Measurements from ENCODE around the gene KRT83. TPM values are rescaled to one million over a fixed set of nuclear protein-coding genes. Genes with fewer than 3 reads are reported as not detected.

KRT83 gene
- not detected for total RNA-seq
- not detected for polyA plus RNA-seq

GRCh38 chr12:52320784-52321400 is at the start of gene KRT83:
Gene KRT83 (minus strand): TSS chr12:52321398. CDS start chr12:52321335, 63 bp downstream.
- Histone ChIP-seq H3K9me3 (no peaks in the 10 kb centered on the region), H3K36me3 (no peaks in the 10 kb centered on the region), H3K4me3 (no peak within 1 kb of the TSS), H3K4me1 (no peaks in the 10 kb centered on the region), H3K27ac (no peak within 1 kb of the TSS), H3K27me3 (no peaks in the 10 kb centered on the region)
- intact Hi-C loops (cut with DNase I), result loop anchor here in 1 of 3 donors (5.0 kb wide), 1 partner anchor 164 kb away; no protein-coding TSS in a partner anchor
- FAIRE-seq (no peak), DNase-seq (no peak), ATAC-seq (no peak)
- TF ChIP-seq, protein P1, sequence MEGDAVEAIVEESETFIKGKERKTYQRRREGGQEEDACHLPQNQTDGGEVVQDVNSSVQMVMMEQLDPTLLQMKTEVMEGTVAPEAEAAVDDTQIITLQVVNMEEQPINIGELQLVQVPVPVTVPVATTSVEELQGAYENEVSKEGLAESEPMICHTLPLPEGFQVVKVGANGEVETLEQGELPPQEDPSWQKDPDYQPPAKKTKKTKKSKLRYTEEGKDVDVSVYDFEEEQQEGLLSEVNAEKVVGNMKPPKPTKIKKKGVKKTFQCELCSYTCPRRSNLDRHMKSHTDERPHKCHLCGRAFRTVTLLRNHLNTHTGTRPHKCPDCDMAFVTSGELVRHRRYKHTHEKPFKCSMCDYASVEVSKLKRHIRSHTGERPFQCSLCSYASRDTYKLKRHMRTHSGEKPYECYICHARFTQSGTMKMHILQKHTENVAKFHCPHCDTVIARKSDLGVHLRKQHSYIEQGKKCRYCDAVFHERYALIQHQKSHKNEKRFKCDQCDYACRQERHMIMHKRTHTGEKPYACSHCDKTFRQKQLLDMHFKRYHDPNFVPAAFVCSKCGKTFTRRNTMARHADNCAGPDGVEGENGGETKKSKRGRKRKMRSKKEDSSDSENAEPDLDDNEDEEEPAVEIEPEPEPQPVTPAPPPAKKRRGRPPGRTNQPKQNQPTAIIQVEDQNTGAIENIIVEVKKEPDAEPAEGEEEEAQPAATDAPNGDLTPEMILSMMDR (IDR thresholded peaks at IDR 0.05), result no peak
- 68 to 72% methylated on average over 30 to 35 of the region's 35 CpGs for WGBS, 2 donors

GRCh38 chr12:52369809-52370208 is 48.6 kb upstream of the KRT83 start:
- no peak overlapping the region for H3K27ac ChIP-seq
- intact Hi-C loops (cut with DNase I), result loop anchor here in 2 of 3 donors (5.0 to 10.0 kb wide), 2 partner anchors 495 to 497 kb away; no protein-coding TSS in a partner anchor
- TF ChIP-seq, protein P1 (IDR thresholded peaks at IDR 0.05), result no peak
- H3K36me3 ChIP-seq, result no peaks in the 10 kb centered on the region
- ATAC-seq (no peak), DNase-seq (no peak), FAIRE-seq (no peak)
- WGBS, 2 donors, result 66 to 76% methylated on average over 6 of the region's 6 CpGs
- H3K4me1 ChIP-seq, result no peaks in the 10 kb centered on the region
- no peak overlapping the region for H3K4me3 ChIP-seq
- no peaks in the 10 kb centered on the region for H3K9me3 ChIP-seq
- no peaks in the 10 kb centered on the region for H3K27me3 ChIP-seq

DNA sequence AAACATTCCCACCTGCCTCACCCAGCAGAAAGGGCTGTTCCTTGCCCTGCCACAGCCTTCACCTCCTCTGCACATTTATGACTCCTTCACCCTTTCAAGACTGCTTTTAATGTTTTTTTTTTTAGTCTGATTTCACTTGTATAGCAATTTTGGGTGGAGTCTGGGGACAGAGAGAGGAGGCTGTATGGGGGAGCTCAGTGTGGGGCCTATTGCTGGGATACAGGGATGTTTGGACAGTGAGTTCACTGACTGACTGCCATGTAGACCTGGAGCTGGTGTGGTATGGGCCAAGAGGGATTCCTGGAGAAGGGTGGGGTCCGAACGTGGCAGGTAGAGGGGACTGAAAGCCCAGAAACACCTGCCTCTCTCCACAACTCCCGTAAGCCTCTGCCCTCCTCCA is 48.0 kb upstream of the KRT83 start:
- no peaks in the 10 kb centered on the region for H3K27me3 ChIP-seq
- H3K36me3 ChIP-seq, result no peaks in the 10 kb centered on the region
- H3K27ac ChIP-seq, result no peak overlapping the region
- no peaks in the 10 kb centered on the region for H3K4me1 ChIP-seq
- TF ChIP-seq, protein P1 (IDR thresholded peaks at IDR 0.05), result no peak
- 63 to 72% methylated on average over 3 of the region's 3 CpGs for WGBS, 2 donors
- ATAC-seq (no peak), FAIRE-seq (no peak), DNase-seq (no peak)
- intact Hi-C loops (cut with DNase I), result no loop called here
- no peak overlapping the region for H3K4me3 ChIP-seq
- no peaks in the 10 kb centered on the region for H3K9me3 ChIP-seq

DNA sequence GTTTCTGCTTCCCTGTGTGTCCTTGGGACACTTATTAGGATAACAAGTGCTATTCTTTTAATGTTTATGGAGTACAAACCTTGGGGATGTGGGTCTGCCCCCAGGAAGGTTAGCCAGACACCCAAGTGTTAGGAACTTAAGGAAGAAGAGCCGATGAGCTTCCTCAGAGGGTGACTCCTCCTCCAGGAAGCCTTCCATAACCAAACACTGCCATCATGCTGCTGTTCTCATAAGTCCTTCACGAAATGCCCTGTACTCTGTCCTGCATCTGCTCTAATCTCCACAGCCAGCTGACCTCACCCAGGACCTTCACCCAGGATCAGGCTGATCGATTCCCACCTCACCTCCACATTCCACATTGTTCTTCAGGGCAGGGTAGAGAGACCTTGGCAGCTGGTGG is 47.3 kb upstream of the KRT83 start:
- H3K36me3 ChIP-seq, result no peaks in the 10 kb centered on the region
- intact Hi-C loops (cut with DNase I), result no loop called here
- DNase-seq (no peak), FAIRE-seq (no peak), ATAC-seq (no peak)
- 48 to 53% methylated on average over 3 of the region's 3 CpGs for WGBS, 2 donors
- no peak overlapping the region for H3K27ac ChIP-seq
- H3K27me3 ChIP-seq, result no peaks in the 10 kb centered on the region
- H3K9me3 ChIP-seq, result no peaks in the 10 kb centered on the region
- H3K4me3 ChIP-seq, result no peak overlapping the region
- TF ChIP-seq, protein P1 (IDR thresholded peaks at IDR 0.05), result no peak
- no peaks in the 10 kb centered on the region for H3K4me1 ChIP-seq

DNA sequence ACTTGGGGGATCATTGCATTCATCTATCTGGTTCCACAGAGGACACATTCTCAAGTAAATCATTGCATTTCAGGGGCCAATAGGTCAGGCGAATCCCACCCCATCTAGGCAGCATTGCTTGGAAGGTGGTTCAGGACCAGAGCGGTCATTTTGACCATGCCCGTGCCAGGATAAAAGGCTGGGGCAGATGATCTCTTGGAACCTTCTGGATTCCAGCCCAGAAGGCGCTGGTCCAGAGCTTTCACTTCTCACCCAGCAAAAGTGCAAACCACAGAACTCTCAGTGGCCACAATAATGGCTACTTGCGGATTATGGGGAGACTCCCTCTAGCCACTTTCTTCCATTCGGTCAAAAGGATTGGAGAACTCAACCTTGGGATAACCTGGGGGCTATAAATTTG is 46.7 kb upstream of the KRT83 start:
- ATAC-seq (no peak), DNase-seq (no peak), FAIRE-seq (no peak)
- Histone ChIP-seq H3K9me3 (no peaks in the 10 kb centered on the region), H3K4me1 (no peaks in the 10 kb centered on the region), H3K36me3 (no peaks in the 10 kb centered on the region), H3K27ac (no peak overlapping the region), H3K27me3 (no peaks in the 10 kb centered on the region), H3K4me3 (no peak overlapping the region)
- TF ChIP-seq, protein P1 (IDR thresholded peaks at IDR 0.05), result no peak
- intact Hi-C loops (cut with DNase I), result no loop called here
- WGBS, 2 donors, result 89 to 90% methylated on average over 6 of the region's 6 CpGs
